Esophagus muscularis mucosa (tissue), 4 donors: ENCODE results near the gene SUPV3L1. TPM values are rescaled to one million over a fixed set of nuclear protein-coding genes. Genes with fewer than 3 reads are reported as not detected.
"Not testable (repeated sequence)": the region's sequence is repeated elsewhere in the genome, so short reads cannot be mapped to it uniquely, and the experiment has no call there.

ENCODE experiments used
- DNase-seq: peaks from one replicate; pipeline ENCODE4 v3.0.0-alpha.2; 2017; ENCODE audit errors: extremely low spot score
- H3K27ac ChIP-seq, 4 donors: fragments of 200-600 bp; sonication (generic); replicated peaks in 1 of 4; 1 replicate in 3 of 4; 2 replicates in 1 of 4; pipeline ENCODE4 v1.5.1; 2016 to 2019; ENCODE audit warnings: mild to moderate bottlenecking in 1 of 4
- H3K27me3 ChIP-seq, 4 donors: fragments of 200-600 bp; sonication (generic); one replicate each; pipeline versions ENCODE4 v1.5.1 to v1.6.0; 2016 to 2019
- H3K36me3 ChIP-seq, 4 donors: fragments of 200-600 bp; sonication (generic); one replicate each; pipeline ENCODE4 v1.5.1; 2016 to 2019
- H3K4me1 ChIP-seq, 4 donors: fragments of 200-600 bp; sonication (generic); one replicate each; pipeline ENCODE4 v1.5.1; 2016 to 2019
- H3K4me3 ChIP-seq, 4 donors: fragments of 200-600 bp; sonication (generic); 1 replicate in 2 of 4; 2 replicates in 2 of 4; pipeline ENCODE4 v1.5.1; 2016 to 2019; ENCODE audit warnings: mild to moderate bottlenecking in 4 of 4, moderate library complexity in 1 of 4
- H3K9me3 ChIP-seq, 4 donors: fragments of 200-600 bp; sonication (generic); 1 replicate in 3 of 4; 2 replicates in 1 of 4; pipeline ENCODE4 v1.5.1; 2016 to 2019
- EP300 ChIP-seq: sonication (generic); formaldehyde crosslinking; IDR thresholded peaks from one replicate; pipeline ENCODE4 v1.6.1; 2017; ENCODE audit warnings: antibody characterized with exemption
- POLR2A ChIP-seq: fragments of 450-650 bp; IDR thresholded peaks from one replicate; pipeline ENCODE4 v1.6.1; 2017; ENCODE audit warnings: antibody characterized with exemption, moderate library complexity, mild to moderate bottlenecking, low read depth
- POLR2AphosphoS5 ChIP-seq, 2 donors: sonication (generic); formaldehyde crosslinking; IDR thresholded peaks; one replicate each; pipeline ENCODE4 v1.6.1; 2017; ENCODE audit warnings: antibody characterized with exemption in 2 of 2
- WGBS: methylation state at CpG from one replicate; pipeline ENCODE4 v1.1.5; 2018; 5-methylcytosine and 5-hydroxymethylcytosine counted together
- intact Hi-C: fragments of 100-400 bp; cut with DNase I; formaldehyde crosslinking; loops from one replicate; pipeline ENCODE4 v1.15.1; 2023
- total RNA-seq, 4 donors: library from RNA; depleted of rRNA; stranded (reverse); fragments of >200 nt; gene quantifications; one replicate each; pipeline versions ENCODE4 v1.1.0 to v1.2.1, GENCODE V29; 2016
- TF ChIP-seq, protein P1 (sequence below), 3 experiments: fragments of 200-600 bp in 2 of 3; fragments of 450-650 bp in 1 of 3; sonication (generic) in 2 of 3; IDR thresholded peaks; one replicate each; pipeline ENCODE4 v1.5.1; 2017 to 2019; ENCODE audit warnings: antibody characterized with exemption in 3 of 3, mild to moderate bottlenecking in 2 of 3, moderate library complexity in 1 of 3

The SUPV3L1 gene
- total RNA-seq, 4 donors from 2014 or later = 15.4 to 21.9 (median 20.4) TPM

DNA sequence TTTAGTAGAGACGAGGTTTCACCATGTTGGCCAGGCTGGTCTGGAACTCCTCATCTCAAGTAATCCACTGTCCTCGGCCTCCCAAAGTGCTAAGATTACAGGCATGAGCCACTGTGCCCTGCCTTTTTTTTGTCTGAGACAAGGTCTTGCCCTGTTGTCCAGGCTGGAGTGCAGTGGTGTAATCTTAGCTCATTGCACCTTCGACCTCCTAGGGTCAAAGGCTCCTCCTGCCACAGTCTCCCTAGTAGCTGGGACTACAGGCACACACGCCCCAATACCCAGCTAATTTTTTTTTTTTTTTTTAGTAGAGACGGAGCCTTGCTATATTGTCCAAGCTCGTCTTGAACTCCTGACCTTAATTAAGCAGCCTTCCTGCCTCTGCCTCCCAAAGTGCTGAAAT lies 26.8 kb upstream of the SUPV3L1 start:
- Histone ChIP-seq H3K4me1 (no peaks in the 10 kb centered on the region), H3K4me3 (no peak overlapping the region), H3K27ac (no peak overlapping the region), H3K9me3 (no peaks in the 10 kb centered on the region), H3K36me3 (peaks cover 0 to 10% (median 7%) of the 10 kb centered on the region in 4 donors), H3K27me3 (no peaks in the 10 kb centered on the region)
- 90% methylated on average over 6 of the region's 6 CpGs for WGBS
- no peak for DNase-seq
- intact Hi-C loops = no loop called here
- TF ChIP-seq POLR2A (no peak), EP300 (no peak), POLR2AphosphoS5 (IDR thresholded peaks at IDR 0.05) (no peak)
- TF ChIP-seq, protein P1, sequence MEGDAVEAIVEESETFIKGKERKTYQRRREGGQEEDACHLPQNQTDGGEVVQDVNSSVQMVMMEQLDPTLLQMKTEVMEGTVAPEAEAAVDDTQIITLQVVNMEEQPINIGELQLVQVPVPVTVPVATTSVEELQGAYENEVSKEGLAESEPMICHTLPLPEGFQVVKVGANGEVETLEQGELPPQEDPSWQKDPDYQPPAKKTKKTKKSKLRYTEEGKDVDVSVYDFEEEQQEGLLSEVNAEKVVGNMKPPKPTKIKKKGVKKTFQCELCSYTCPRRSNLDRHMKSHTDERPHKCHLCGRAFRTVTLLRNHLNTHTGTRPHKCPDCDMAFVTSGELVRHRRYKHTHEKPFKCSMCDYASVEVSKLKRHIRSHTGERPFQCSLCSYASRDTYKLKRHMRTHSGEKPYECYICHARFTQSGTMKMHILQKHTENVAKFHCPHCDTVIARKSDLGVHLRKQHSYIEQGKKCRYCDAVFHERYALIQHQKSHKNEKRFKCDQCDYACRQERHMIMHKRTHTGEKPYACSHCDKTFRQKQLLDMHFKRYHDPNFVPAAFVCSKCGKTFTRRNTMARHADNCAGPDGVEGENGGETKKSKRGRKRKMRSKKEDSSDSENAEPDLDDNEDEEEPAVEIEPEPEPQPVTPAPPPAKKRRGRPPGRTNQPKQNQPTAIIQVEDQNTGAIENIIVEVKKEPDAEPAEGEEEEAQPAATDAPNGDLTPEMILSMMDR (IDR thresholded peaks at IDR 0.05) = no peak

DNA sequence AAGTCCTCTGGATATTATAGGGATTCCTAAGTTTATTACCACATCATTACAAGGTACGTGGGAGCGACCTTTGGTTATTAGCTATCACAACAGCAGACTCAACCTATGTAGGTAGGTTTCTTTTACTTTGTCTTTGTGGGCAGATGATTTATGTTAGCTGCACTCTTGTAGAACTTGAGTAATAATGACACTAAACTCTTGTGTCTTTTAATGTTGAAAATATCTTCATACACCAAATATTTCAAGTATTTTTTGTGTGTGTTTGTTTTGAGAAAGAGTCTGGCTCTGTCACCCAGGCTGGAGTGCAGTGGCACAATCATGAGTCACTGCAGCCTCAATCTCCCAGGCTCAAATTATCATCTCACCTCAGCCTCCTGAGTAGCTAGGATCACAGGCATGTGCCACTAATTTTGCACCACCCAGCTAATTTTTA lies 19.2 kb upstream of the SUPV3L1 start:
- TF ChIP-seq POLR2A (no peak), EP300 (no peak), POLR2AphosphoS5 (IDR thresholded peaks at IDR 0.05) (no peak)
- TF ChIP-seq, protein P1 (IDR thresholded peaks at IDR 0.05) = no peak
- no peaks in the 10 kb centered on the region for H3K9me3 ChIP-seq
- peaks cover 20 to 72% (median 54%) of the 10 kb centered on the region in 4 donors for H3K36me3 ChIP-seq
- no peak overlapping the region for H3K27ac ChIP-seq
- intact Hi-C loops = no loop called here
- no peaks in the 10 kb centered on the region for H3K27me3 ChIP-seq
- H3K4me1 ChIP-seq = no peaks in the 10 kb centered on the region
- 100% methylated on average over 2 of the region's 2 CpGs for WGBS
- H3K4me3 ChIP-seq = no peak overlapping the region
- DNase-seq = no peak

DNA sequence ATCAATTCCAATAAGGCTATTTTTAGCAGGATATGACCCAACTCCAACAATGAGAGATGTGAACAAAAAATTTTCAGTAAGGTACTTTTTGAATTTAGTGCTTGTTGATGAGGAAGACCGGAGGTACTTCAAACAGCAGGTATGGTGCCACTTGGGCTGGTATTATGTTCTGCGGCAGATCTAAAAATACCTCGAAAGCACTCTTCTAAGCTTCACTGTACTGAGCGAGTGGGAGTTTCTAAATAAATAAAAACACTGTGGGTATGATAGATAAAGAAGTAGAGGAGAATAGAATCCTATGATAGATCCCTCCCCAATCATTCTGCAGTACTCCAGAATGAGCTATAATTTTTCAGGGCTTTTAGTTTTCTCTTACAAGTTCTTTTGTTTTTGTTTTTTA lies 11.5 kb upstream of the SUPV3L1 start:
- intact Hi-C loops = no loop called here
- Histone ChIP-seq H3K9me3 (no peaks in the 10 kb centered on the region), H3K36me3 (peaks cover 24 to 94% (median 70%) of the 10 kb centered on the region in 4 donors), H3K27me3 (no peaks in the 10 kb centered on the region), H3K4me3 (no peak overlapping the region), H3K4me1 (no peaks in the 10 kb centered on the region), H3K27ac (no peak overlapping the region)
- whole genome bisulfite sequencing = 93% methylated on average over 4 of the region's 4 CpGs
- no peak for TF ChIP-seq EP300
- TF ChIP-seq POLR2A = no peak
- TF ChIP-seq, protein P1 (IDR thresholded peaks at IDR 0.05) = no peak
- TF ChIP-seq POLR2AphosphoS5 (IDR thresholded peaks at IDR 0.05) = no peak
- DNase-seq = no peak

DNA sequence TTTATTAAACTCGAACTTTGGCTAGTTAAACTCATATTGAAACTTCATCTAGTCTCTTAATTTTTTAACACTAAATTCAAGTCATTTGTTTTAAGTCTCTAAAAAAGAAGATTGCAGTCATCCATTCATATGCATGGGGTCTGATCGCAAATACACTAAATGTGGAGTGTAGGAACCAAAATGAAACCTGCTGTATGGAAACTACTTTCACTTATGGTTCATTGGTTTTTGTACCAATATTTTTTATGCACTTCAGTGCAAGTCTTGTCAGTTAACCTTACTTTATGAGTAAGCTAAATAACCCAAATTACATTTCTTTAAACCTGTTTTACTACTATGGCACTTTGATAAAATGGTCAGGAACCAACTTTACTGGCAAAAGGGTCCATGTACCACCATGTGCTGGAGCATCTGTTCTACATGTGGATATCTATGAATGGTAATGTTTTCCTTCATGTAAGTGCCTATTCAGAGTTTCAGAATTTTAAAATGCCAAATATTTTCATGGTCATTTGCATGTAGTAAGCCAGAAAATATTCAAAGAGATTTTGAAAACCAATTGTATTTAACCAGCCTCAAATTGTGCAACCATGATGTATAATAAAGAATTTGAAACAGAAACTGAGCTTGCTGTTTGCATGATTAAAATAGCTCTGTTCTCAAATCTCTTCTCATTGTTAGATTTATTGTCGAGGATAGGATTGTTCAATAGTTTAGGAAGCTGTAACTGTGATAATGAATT lies 7.6 kb upstream of the SUPV3L1 start:
- no peak overlapping the region for H3K4me3 ChIP-seq
- DNase-seq = no peak
- peaks cover 12 to 63% (median 48%) of the 10 kb centered on the region in 4 donors for H3K36me3 ChIP-seq
- H3K27ac ChIP-seq = no peak overlapping the region
- intact Hi-C loops = no loop called here
- TF ChIP-seq, protein P1 (IDR thresholded peaks at IDR 0.05) = no peak
- TF ChIP-seq POLR2A (no peak), EP300 (no peak), POLR2AphosphoS5 (IDR thresholded peaks at IDR 0.05) (no peak)
- no peaks in the 10 kb centered on the region for H3K27me3 ChIP-seq
- 84% methylated on average over 3 of the region's 3 CpGs for WGBS
- H3K4me1 ChIP-seq = no peaks in the 10 kb centered on the region
- no peaks in the 10 kb centered on the region for H3K9me3 ChIP-seq

DNA sequence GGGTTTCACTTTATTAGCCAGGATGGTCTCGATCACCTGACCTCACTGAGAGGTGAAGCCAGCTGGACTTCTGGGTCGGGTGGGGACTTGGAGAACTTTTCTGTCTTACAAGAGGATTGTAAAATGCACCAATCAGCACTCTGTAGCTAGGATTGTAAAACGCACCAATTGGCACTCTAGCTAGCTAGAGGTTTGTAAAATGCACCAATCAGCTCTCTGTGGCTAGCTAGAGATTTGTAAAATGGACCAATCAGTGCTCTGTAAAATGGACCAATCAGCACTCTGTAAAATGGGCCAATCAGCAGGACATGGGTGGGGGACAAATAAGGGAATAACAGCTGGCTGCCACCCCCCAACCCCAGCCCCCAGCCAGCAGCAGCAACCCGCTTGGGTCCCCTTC lies 4.7 kb upstream of the SUPV3L1 start:
- H3K27me3 ChIP-seq, DNase-seq, intact Hi-C loops, H3K4me1 ChIP-seq, H3K9me3 ChIP-seq, H3K27ac ChIP-seq, H3K4me3 ChIP-seq: not testable (repeated sequence)
- peaks cover 12 to 34% (median 26%) of the 10 kb centered on the region in 4 donors for H3K36me3 ChIP-seq
- 68% methylated on average over 4 of the region's 4 CpGs for WGBS
